ENCODE measurements around the gene CDR2. TPM values are rescaled to one million over a fixed set of nuclear protein-coding genes. Genes with fewer than 3 reads are reported as not detected.

The CDR2 gene
- total RNA-seq, 4 donors from 2014 or later: 12.1 to 55.7 (median 21.7) TPM

- DNase-seq: no peak
These were observed 26.5 kb upstream of the CDR2 start for GRCh38 chr16:22400900-22401299.

GRCh38 chr16:22397931-22398330 lies 23.5 kb upstream of the CDR2 start:
- intact Hi-C loops (cut with DNase I; ENCODE audit: low total_unique reads): no loop called here
- H3K4me1 ChIP-seq: no peaks in the 10 kb centered on the region
- no peaks in the 10 kb centered on the region for H3K27me3 ChIP-seq
- TF ChIP-seq POLR2A (IDR thresholded peaks at IDR 0.05) (no peak), CTCF (IDR thresholded peaks at IDR 0.05) (no peak)
- H3K27ac ChIP-seq: no peak overlapping the region
- H3K36me3 ChIP-seq: no peaks in the 10 kb centered on the region
- DNase-seq: no peak
- H3K9me3 ChIP-seq: no peaks in the 10 kb centered on the region
- no peak overlapping the region for H3K4me3 ChIP-seq

More at GRCh38 chr16:22400900-22401299, 26.5 kb upstream of the CDR2 start:
- Histone ChIP-seq H3K4me1 (no peaks in the 10 kb centered on the region), H3K27me3 (no peaks in the 10 kb centered on the region), H3K36me3 (no peaks in the 10 kb centered on the region), H3K27ac (no peak overlapping the region), H3K4me3 (no peak overlapping the region), H3K9me3 (no peaks in the 10 kb centered on the region)
- TF ChIP-seq CTCF (IDR thresholded peaks at IDR 0.05) (no peak), POLR2A (IDR thresholded peaks at IDR 0.05) (no peak)
- intact Hi-C loops (cut with DNase I; ENCODE audit: low total_unique reads): no loop called here

- Histone ChIP-seq H3K27ac (no peak overlapping the region), H3K9me3 (no peaks in the 10 kb centered on the region), H3K36me3 (no peaks in the 10 kb centered on the region), H3K4me3 (no peak overlapping the region), H3K4me1 (no peaks in the 10 kb centered on the region), H3K27me3 (no peaks in the 10 kb centered on the region)
- intact Hi-C loops (cut with DNase I; ENCODE audit: low total_unique reads): no loop called here
- DNase-seq: no peak
- TF ChIP-seq CTCF (IDR thresholded peaks at IDR 0.05) (no peak), POLR2A (IDR thresholded peaks at IDR 0.05) (no peak)
These were observed 23.0 kb upstream of the CDR2 start for GRCh38 chr16:22397464-22397863.

GRCh38 chr16:22395960-22396359 lies 21.5 kb upstream of the CDR2 start:
- Histone ChIP-seq H3K27me3 (no peaks in the 10 kb centered on the region), H3K4me1 (no peaks in the 10 kb centered on the region), H3K27ac (no peak overlapping the region), H3K4me3 (no peak overlapping the region), H3K9me3 (no peaks in the 10 kb centered on the region), H3K36me3 (no peaks in the 10 kb centered on the region)
- no peak for TF ChIP-seq POLR2A (IDR thresholded peaks at IDR 0.05)
- no peak for TF ChIP-seq CTCF (IDR thresholded peaks at IDR 0.05)
- intact Hi-C loops (cut with DNase I; ENCODE audit: low total_unique reads): no loop called here
- no peak for DNase-seq

- H3K4me3 ChIP-seq: no peak overlapping the region
- TF ChIP-seq POLR2A (IDR thresholded peaks at IDR 0.05) (no peak), CTCF (IDR thresholded peaks at IDR 0.05) (no peak)
- H3K9me3 ChIP-seq: no peaks in the 10 kb centered on the region
- H3K27me3 ChIP-seq: no peaks in the 10 kb centered on the region
- no peak overlapping the region for H3K27ac ChIP-seq
- no peak for DNase-seq
- intact Hi-C loops (cut with DNase I; ENCODE audit: low total_unique reads): no loop called here
- no peaks in the 10 kb centered on the region for H3K36me3 ChIP-seq
- H3K4me1 ChIP-seq: no peaks in the 10 kb centered on the region
These were observed 19.7 kb upstream of the CDR2 start for GRCh38 chr16:22394121-22394520.

Data from uterus (tissue), 4 donors.